ENCODE results near the gene GNPAT. TPM values are rescaled to one million over a fixed set of nuclear protein-coding genes. Genes with fewer than 3 reads are reported as not detected.

The GNPAT gene
- total RNA-seq, 1 experiment from 2014 or later = 32.8 TPM

GRCh38 chr1:231206856-231207255 lies 34.2 kb upstream of the GNPAT start (continued):
- TF ChIP-seq KAT7 (CRISPR knock-in tag; IDR thresholded peaks at IDR 0.05; ENCODE audit: borderline replicate concordance) (no peak), OVOL2 (CRISPR knock-in tag; IDR thresholded peaks at IDR 0.05; ENCODE audit: borderline replicate concordance) (no peak)

GRCh38 chr1:231207437-231207836 lies 33.6 kb upstream of the GNPAT start:
- ATAC-seq = no peak
- Mint-ChIP-seq H3K4me3 (no peak overlapping the region), H3K9me3 (no peaks in the 10 kb centered on the region), H3K27ac (no peak overlapping the region), H3K36me3 (no peaks in the 10 kb centered on the region), H3K27me3 (ENCODE audit: low read depth) (peaks cover 89% of the 10 kb centered on the region), H3K4me1 (peaks cover 9% of the 10 kb centered on the region)
- ChIA-PET CTCF (interaction anchor here (0.7 to 1.2 kb wide), 5 partner anchors 36 to 516 kb away, joined by 3 to 4 read pairs (median 4); no protein-coding TSS in a partner anchor), POLR2A (interaction anchor here (0.6 kb wide), 1 partner anchor 11 kb away, joined by 3 read pairs; no protein-coding TSS in a partner anchor)
- no peak for DNase-seq (ENCODE audit: low spot score)
- no peak for TF ChIP-seq NFE2L1 (CRISPR knock-in tag; IDR thresholded peaks at IDR 0.05)
- TF ChIP-seq TCF7 (CRISPR knock-in tag; IDR thresholded peaks at IDR 0.05; ENCODE audit: low read depth) = no peak
- TF ChIP-seq TEAD1 (CRISPR knock-in tag; IDR thresholded peaks at IDR 0.05) = no peak
- TF ChIP-seq KAT7 (CRISPR knock-in tag; IDR thresholded peaks at IDR 0.05; ENCODE audit: borderline replicate concordance) = no peak
- no peak for TF ChIP-seq ZNF232 (CRISPR knock-in tag; IDR thresholded peaks at IDR 0.05)
- TF ChIP-seq E2F5 (CRISPR knock-in tag; IDR thresholded peaks at IDR 0.05) = no peak
- TF ChIP-seq MYBL2 (CRISPR knock-in tag; IDR thresholded peaks at IDR 0.05) = no peak
- TF ChIP-seq ZNF263 (CRISPR knock-in tag; IDR thresholded peaks at IDR 0.05; ENCODE audit: low read depth) = no peak
- TF ChIP-seq ZNF423 (CRISPR knock-in tag; IDR thresholded peaks at IDR 0.05) = no peak
- no peak for TF ChIP-seq RORB (CRISPR knock-in tag; IDR thresholded peaks at IDR 0.05)
- TF ChIP-seq JAZF1 (CRISPR knock-in tag; IDR thresholded peaks at IDR 0.05) = no peak
- no peak for TF ChIP-seq GTF2I (CRISPR knock-in tag; conservative IDR thresholded peaks at IDR 0.05)
- no peak for TF ChIP-seq ZNF121 (CRISPR knock-in tag; IDR thresholded peaks at IDR 0.05)

- DNase-seq (ENCODE audit: low spot score) (no peak), ATAC-seq (no peak)
- POLR2A ChIA-PET = no interaction called here
- Mint-ChIP-seq H3K4me1 (peaks cover 12% of the 10 kb centered on the region), H3K36me3 (no peaks in the 10 kb centered on the region), H3K27me3 (ENCODE audit: low read depth) (peaks cover 94% of the 10 kb centered on the region), H3K4me3 (no peak overlapping the region), H3K9me3 (no peaks in the 10 kb centered on the region), H3K27ac (no peak overlapping the region)
- CTCF ChIA-PET = interaction anchor here (1.5 kb wide), 2 partner anchors 117 to 194 kb away, joined by 3 to 4 read pairs; no protein-coding TSS in a partner anchor
- TF ChIP-seq ZNF281 (CRISPR knock-in tag; IDR thresholded peaks at IDR 0.05) (no peak), ZNF532 (CRISPR knock-in tag; IDR thresholded peaks at IDR 0.05; ENCODE audit: borderline replicate concordance) (no peak), JUN (CRISPR knock-in tag; IDR thresholded peaks at IDR 0.05) (no peak), HMGXB4 (CRISPR knock-in tag; IDR thresholded peaks at IDR 0.05) (no peak), HMGA2 (CRISPR knock-in tag; IDR thresholded peaks at IDR 0.05) (no peak), ZNF138 (CRISPR knock-in tag; conservative IDR thresholded peaks at IDR 0.05) (no peak), E2F1 (CRISPR knock-in tag; IDR thresholded peaks at IDR 0.05) (no peak), ZBTB43 (CRISPR knock-in tag; IDR thresholded peaks at IDR 0.05) (no peak), OVOL2 (CRISPR knock-in tag; IDR thresholded peaks at IDR 0.05; ENCODE audit: borderline replicate concordance) (no peak)
These were observed 32.0 kb upstream of the GNPAT start for GRCh38 chr1:231208980-231209379.
